ENCODE data around the gene UNC5CL. TPM values are rescaled to one million over a fixed set of nuclear protein-coding genes. Genes with fewer than 3 reads are reported as not detected.

The UNC5CL gene
- total and polyA plus RNA-seq, 11 donors = 0.21 to 1.1 (median 0.50) TPM

DNA sequence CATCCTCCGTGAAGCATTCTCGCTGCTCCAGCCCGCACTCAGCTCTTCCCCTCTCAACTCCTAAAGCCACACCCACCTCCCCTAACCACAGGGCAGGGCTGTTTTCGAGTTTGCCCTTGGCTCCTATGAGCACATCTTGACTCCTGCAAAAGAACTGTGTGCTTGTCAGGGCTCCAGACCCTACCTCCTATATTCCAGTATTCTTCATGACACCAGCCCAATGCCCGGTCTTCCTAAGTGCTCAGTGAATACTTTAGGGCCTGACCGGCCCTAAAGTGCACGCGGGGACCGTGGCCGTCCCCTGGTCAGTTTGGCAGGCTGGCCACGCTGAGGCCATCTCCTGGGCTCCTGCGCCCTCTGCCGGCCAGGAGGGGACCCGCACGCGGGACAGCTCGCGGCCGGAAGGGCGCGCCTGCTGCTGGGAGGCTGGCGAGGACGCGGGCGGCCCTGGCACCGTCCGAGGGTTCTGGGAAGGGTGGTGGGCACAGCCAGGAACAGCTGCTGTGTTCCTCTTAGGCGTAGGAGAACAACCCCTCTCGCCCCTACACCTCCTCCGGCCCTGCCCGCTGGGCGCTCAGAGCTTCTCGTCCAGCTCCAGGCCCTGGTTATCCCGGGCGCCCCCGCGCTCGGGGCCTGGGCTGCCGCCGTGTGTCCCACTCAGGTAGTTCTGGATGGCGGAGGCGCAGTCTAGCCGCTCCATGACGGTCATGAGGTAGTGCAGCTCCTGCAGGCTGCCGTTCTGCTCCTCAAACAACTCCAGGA lies 11.0 kb downstream of the UNC5CL start:
- Histone ChIP-seq H3K27ac (peak overlapping the region; percentile 42 to 85 (median 75)), H3K9me3 (no peaks in the 10 kb centered on the region), H3K4me3 (peak overlapping the region; percentile 23 to 73 (median 60)), H3K27me3 (no peaks in the 10 kb centered on the region), H3K4me1 (peaks cover 0 to 23% (median 12%) of the 10 kb centered on the region in 12 donors), H3K36me3 (no peaks in the 10 kb centered on the region)
- peak in 1 of 2 donors; percentile 14 for TF ChIP-seq POLR2A (IDR thresholded peaks at IDR 0.05)
- TF ChIP-seq, protein P1, sequence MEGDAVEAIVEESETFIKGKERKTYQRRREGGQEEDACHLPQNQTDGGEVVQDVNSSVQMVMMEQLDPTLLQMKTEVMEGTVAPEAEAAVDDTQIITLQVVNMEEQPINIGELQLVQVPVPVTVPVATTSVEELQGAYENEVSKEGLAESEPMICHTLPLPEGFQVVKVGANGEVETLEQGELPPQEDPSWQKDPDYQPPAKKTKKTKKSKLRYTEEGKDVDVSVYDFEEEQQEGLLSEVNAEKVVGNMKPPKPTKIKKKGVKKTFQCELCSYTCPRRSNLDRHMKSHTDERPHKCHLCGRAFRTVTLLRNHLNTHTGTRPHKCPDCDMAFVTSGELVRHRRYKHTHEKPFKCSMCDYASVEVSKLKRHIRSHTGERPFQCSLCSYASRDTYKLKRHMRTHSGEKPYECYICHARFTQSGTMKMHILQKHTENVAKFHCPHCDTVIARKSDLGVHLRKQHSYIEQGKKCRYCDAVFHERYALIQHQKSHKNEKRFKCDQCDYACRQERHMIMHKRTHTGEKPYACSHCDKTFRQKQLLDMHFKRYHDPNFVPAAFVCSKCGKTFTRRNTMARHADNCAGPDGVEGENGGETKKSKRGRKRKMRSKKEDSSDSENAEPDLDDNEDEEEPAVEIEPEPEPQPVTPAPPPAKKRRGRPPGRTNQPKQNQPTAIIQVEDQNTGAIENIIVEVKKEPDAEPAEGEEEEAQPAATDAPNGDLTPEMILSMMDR (IDR thresholded peaks at IDR 0.05) = peak; percentile 98 to 100 (median 99)
- ATAC-seq = peak; percentile 77 to 97 (median 94)
- DNase-seq = peak; percentile 85 to 94 (median 87)
- intact Hi-C loops (cut with DNase I) = loop anchor here in 9 of 10 donors (2.0 to 10.0 kb wide), 15 partner anchors 21 to 1683 kb away; no protein-coding TSS in a partner anchor
- WGBS, 4 donors = 0 to 1% (median 1%) methylated on average over 24 to 45 of the region's 45 CpGs

- no peak for TF ChIP-seq POLR2A (IDR thresholded peaks at IDR 0.05)
- H3K36me3 ChIP-seq = no peaks in the 10 kb centered on the region
- H3K4me3 ChIP-seq = peak overlapping the region in 11 of 12 donors; percentile 23 to 73 (median 62)
- 38 to 52% (median 41%) methylated on average over 4 of the region's 4 CpGs for WGBS, 4 donors
- peak overlapping the region in 9 of 12 donors; percentile 1 to 82 (median 78) for H3K27ac ChIP-seq
- DNase-seq (no peak), ATAC-seq (no peak)
- H3K9me3 ChIP-seq = no peaks in the 10 kb centered on the region
- H3K4me1 ChIP-seq = peaks cover 0 to 23% (median 12%) of the 10 kb centered on the region in 12 donors
- H3K27me3 ChIP-seq = no peaks in the 10 kb centered on the region
- intact Hi-C loops (cut with DNase I) = loop anchor here in 9 of 10 donors (2.0 to 10.0 kb wide), 11 partner anchors 40 to 1682 kb away; no protein-coding TSS in a partner anchor
Measured at GRCh38 chr6:41027241-41027640, 11.8 kb downstream of the UNC5CL start.

GRCh38 chr6:41025966-41026530 lies 13.0 kb downstream of the UNC5CL start:
- intact Hi-C loops (cut with DNase I) = loop anchor here in 9 of 10 donors (2.0 to 10.0 kb wide), 11 partner anchors 41 to 1681 kb away; no protein-coding TSS in a partner anchor
- H3K36me3 ChIP-seq = no peaks in the 10 kb centered on the region
- H3K4me1 ChIP-seq = peaks cover 0 to 31% (median 15%) of the 10 kb centered on the region in 12 donors
- H3K4me3 ChIP-seq = no peak overlapping the region
- no peak for ATAC-seq
- no peaks in the 10 kb centered on the region for H3K9me3 ChIP-seq
- no peaks in the 10 kb centered on the region for H3K27me3 ChIP-seq
- WGBS, 4 donors = 86 to 90% (median 88%) methylated on average over 3 of the region's 3 CpGs
- TF ChIP-seq, protein P1 (IDR thresholded peaks at IDR 0.05) = no peak
- TF ChIP-seq POLR2A (IDR thresholded peaks at IDR 0.05) = no peak
- no peak for DNase-seq
- no peak overlapping the region for H3K27ac ChIP-seq

GRCh38 chr6:41023114-41023513 lies 15.9 kb downstream of the UNC5CL start:
- Histone ChIP-seq H3K4me3 (no peak overlapping the region), H3K27ac (no peak overlapping the region), H3K9me3 (peaks cover 0 to 10% (median 0%) of the 10 kb centered on the region in 12 donors), H3K27me3 (no peaks in the 10 kb centered on the region), H3K4me1 (peaks cover 0 to 25% (median 8%) of the 10 kb centered on the region in 12 donors), H3K36me3 (no peaks in the 10 kb centered on the region)
- no peak for TF ChIP-seq POLR2A (IDR thresholded peaks at IDR 0.05)
- TF ChIP-seq, protein P1 (IDR thresholded peaks at IDR 0.05) = no peak
- WGBS, 4 donors = 91 to 97% (median 93%) methylated on average over 3 of the region's 3 CpGs
- intact Hi-C loops (cut with DNase I) = loop anchor here in 7 of 10 donors (2.0 to 10.0 kb wide), 9 partner anchors 126 to 1678 kb away; no protein-coding TSS in a partner anchor
- DNase-seq (no peak), ATAC-seq (no peak)

Data from heart left ventricle (tissue), 16 donors.